ENCODE measurements around the gene CAPN6. TPM values are rescaled to one million over a fixed set of nuclear protein-coding genes. Genes with fewer than 3 reads are reported as not detected.

The CAPN6 gene
- total RNA-seq, 5 donors from 2014 or later (not counting 1 experiment from before 2014, with no cell fraction given), result not detected

GRCh38 chrX:111264385-111264784 lies 5.9 kb downstream of the CAPN6 start:
- H3K4me3 ChIP-seq (ENCODE audit: control insufficient read depth in 1 of 2, extremely low read depth in 1 of 2, low read length in 1 of 2), result no peak overlapping the region
- no CpG with 5 or more reads among the region's 2 CpGs for WGBS (ENCODE audit: insufficient coverage)
- ATAC-seq (replicated peaks in 1 of 4) (no peak), DNase-seq (no peak)
- Mint-ChIP-seq H3K27ac (no peak overlapping the region), H3K4me1 (no peaks in the 10 kb centered on the region), H3K36me3 (no peaks in the 10 kb centered on the region), H3K4me3 (no peak overlapping the region), H3K27me3 (peaks cover 1 to 54% of the 10 kb centered on the region in 2 donors), H3K9me3 (no peaks in the 10 kb centered on the region)
- no peaks in the 10 kb centered on the region for H3K9me3 ChIP-seq
- H3K4me1 ChIP-seq (ENCODE audit: control insufficient read depth in 1 of 2, extremely low read depth in 1 of 2, insufficient read depth in 2 of 2, low read length in 2 of 2), result no peaks in the 10 kb centered on the region
- no peaks in the 10 kb centered on the region for H3K36me3 ChIP-seq (ENCODE audit: control insufficient read depth in 2 of 2, extremely low read depth in 1 of 2, insufficient read depth in 1 of 2, low read length in 1 of 2)
- H3K27ac ChIP-seq (ENCODE audit: low read length), result no peak overlapping the region
- CTCF ChIA-PET, result no interaction called here
- no peaks in the 10 kb centered on the region for H3K27me3 ChIP-seq (replicated peaks in 1 of 2; ENCODE audit: control insufficient read depth in 2 of 2, extremely low read depth in 1 of 2, insufficient read depth in 2 of 2, low read length in 1 of 2)
- POLR2A ChIA-PET, result interaction anchor here in 1 of 2 donors (0.7 kb wide), 1 partner anchor 17 kb away, joined by 3 read pairs; no protein-coding TSS in a partner anchor

DNA sequence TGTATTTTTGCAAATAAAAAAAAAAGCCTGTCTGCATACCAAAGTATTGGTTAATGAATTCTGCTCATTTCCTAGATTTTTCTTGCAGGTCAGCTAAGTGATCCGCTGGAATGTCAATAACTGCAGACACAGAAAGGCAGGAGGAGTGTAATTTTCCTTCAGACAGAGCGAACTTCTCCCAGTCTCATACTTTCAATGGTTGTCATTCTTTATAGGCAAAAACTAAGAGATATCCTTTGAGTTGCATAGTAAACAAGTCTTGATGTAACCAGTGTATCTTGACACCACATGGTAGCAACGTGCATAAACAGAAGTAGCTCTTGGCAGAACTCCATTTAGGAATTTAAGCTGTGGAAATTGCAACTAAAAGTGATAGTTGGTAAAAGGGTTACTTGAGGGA lies 8.2 kb downstream of the CAPN6 start:
- ChIA-PET CTCF (no interaction called here), POLR2A (no interaction called here)
- Mint-ChIP-seq H3K4me3 (no peak overlapping the region), H3K9me3 (no peaks in the 10 kb centered on the region), H3K27ac (no peak overlapping the region), H3K4me1 (no peaks in the 10 kb centered on the region), H3K27me3 (peaks cover 1 to 47% of the 10 kb centered on the region in 2 donors), H3K36me3 (no peaks in the 10 kb centered on the region)
- Histone ChIP-seq H3K36me3 (ENCODE audit: control insufficient read depth in 2 of 2, extremely low read depth in 1 of 2, insufficient read depth in 1 of 2, low read length in 1 of 2) (no peaks in the 10 kb centered on the region), H3K27ac (ENCODE audit: low read length) (no peak overlapping the region), H3K4me1 (ENCODE audit: control insufficient read depth in 1 of 2, extremely low read depth in 1 of 2, insufficient read depth in 2 of 2, low read length in 2 of 2) (no peaks in the 10 kb centered on the region), H3K9me3 (no peaks in the 10 kb centered on the region), H3K4me3 (ENCODE audit: control insufficient read depth in 1 of 2, extremely low read depth in 1 of 2, low read length in 1 of 2) (no peak overlapping the region), H3K27me3 (replicated peaks in 1 of 2; ENCODE audit: control insufficient read depth in 2 of 2, extremely low read depth in 1 of 2, insufficient read depth in 2 of 2, low read length in 1 of 2) (no peaks in the 10 kb centered on the region)
- no CpG with 5 or more reads among the region's 3 CpGs for WGBS (ENCODE audit: insufficient coverage)
- DNase-seq (no peak), ATAC-seq (replicated peaks in 1 of 4) (no peak)

- Mint-ChIP-seq H3K36me3 (no peaks in the 10 kb centered on the region), H3K4me1 (no peaks in the 10 kb centered on the region), H3K4me3 (no peak overlapping the region), H3K27me3 (peaks cover 0 to 43% of the 10 kb centered on the region in 2 donors), H3K9me3 (no peaks in the 10 kb centered on the region), H3K27ac (no peak overlapping the region)
- ChIA-PET POLR2A (no interaction called here), CTCF (no interaction called here)
- Histone ChIP-seq H3K9me3 (no peaks in the 10 kb centered on the region), H3K4me1 (ENCODE audit: control insufficient read depth in 1 of 2, extremely low read depth in 1 of 2, insufficient read depth in 2 of 2, low read length in 2 of 2) (no peaks in the 10 kb centered on the region), H3K27ac (ENCODE audit: low read length) (no peak overlapping the region), H3K36me3 (ENCODE audit: control insufficient read depth in 2 of 2, extremely low read depth in 1 of 2, insufficient read depth in 1 of 2, low read length in 1 of 2) (no peaks in the 10 kb centered on the region), H3K4me3 (ENCODE audit: control insufficient read depth in 1 of 2, extremely low read depth in 1 of 2, low read length in 1 of 2) (no peak overlapping the region), H3K27me3 (replicated peaks in 1 of 2; ENCODE audit: control insufficient read depth in 2 of 2, extremely low read depth in 1 of 2, insufficient read depth in 2 of 2, low read length in 1 of 2) (no peaks in the 10 kb centered on the region)
- DNase-seq (no peak), ATAC-seq (replicated peaks in 1 of 4) (no peak)
- 71% methylated on average over 2 of the region's 3 CpGs for WGBS (ENCODE audit: insufficient coverage)
These were observed 9.8 kb downstream of the CAPN6 start for GRCh38 chrX:111260451-111260850.

- H3K27ac Mint-ChIP-seq, result no peak overlapping the region
- no peaks in the 10 kb centered on the region for H3K36me3 Mint-ChIP-seq
- POLR2A ChIA-PET, result no interaction called here
- no peaks in the 10 kb centered on the region for H3K36me3 ChIP-seq (ENCODE audit: control insufficient read depth in 2 of 2, extremely low read depth in 1 of 2, insufficient read depth in 1 of 2, low read length in 1 of 2)
- no peaks in the 10 kb centered on the region for H3K27me3 ChIP-seq (replicated peaks in 1 of 2; ENCODE audit: control insufficient read depth in 2 of 2, extremely low read depth in 1 of 2, insufficient read depth in 2 of 2, low read length in 1 of 2)
- no peak overlapping the region for H3K4me3 Mint-ChIP-seq
- no CpG with 5 or more reads among the region's 3 CpGs for WGBS (ENCODE audit: insufficient coverage)
- CTCF ChIA-PET, result no interaction called here
- H3K4me3 ChIP-seq (ENCODE audit: control insufficient read depth in 1 of 2, extremely low read depth in 1 of 2, low read length in 1 of 2), result no peak overlapping the region
- ATAC-seq (replicated peaks in 1 of 4), result no peak
- peaks cover 0 to 43% of the 10 kb centered on the region in 2 donors for H3K27me3 Mint-ChIP-seq
- H3K9me3 ChIP-seq, result no peaks in the 10 kb centered on the region
- H3K4me1 Mint-ChIP-seq, result no peaks in the 10 kb centered on the region
- no peaks in the 10 kb centered on the region for H3K4me1 ChIP-seq (ENCODE audit: control insufficient read depth in 1 of 2, extremely low read depth in 1 of 2, insufficient read depth in 2 of 2, low read length in 2 of 2)
- no peak for DNase-seq
- no peak overlapping the region for H3K27ac ChIP-seq (ENCODE audit: low read length)
- H3K9me3 Mint-ChIP-seq, result no peaks in the 10 kb centered on the region
These were observed 10.7 kb downstream of the CAPN6 start for GRCh38 chrX:111259559-111259958.

GRCh38 chrX:111257733-111258132 lies 12.6 kb downstream of the CAPN6 start:
- ChIA-PET CTCF (interaction anchor here in 1 of 2 donors (0.6 kb wide), 1 partner anchor 120 kb away, joined by 4 read pairs; no protein-coding TSS in a partner anchor), POLR2A (no interaction called here)
- Mint-ChIP-seq H3K4me3 (no peak overlapping the region), H3K27me3 (peaks cover 0 to 37% of the 10 kb centered on the region in 2 donors), H3K4me1 (no peaks in the 10 kb centered on the region), H3K27ac (no peak overlapping the region), H3K9me3 (no peaks in the 10 kb centered on the region), H3K36me3 (no peaks in the 10 kb centered on the region)
- ATAC-seq (replicated peaks in 1 of 4) (no peak), DNase-seq (no peak)
- no peak overlapping the region for H3K27ac ChIP-seq (ENCODE audit: low read length)
- H3K9me3 ChIP-seq, result no peaks in the 10 kb centered on the region
- H3K4me1 ChIP-seq (ENCODE audit: control insufficient read depth in 1 of 2, extremely low read depth in 1 of 2, insufficient read depth in 2 of 2, low read length in 2 of 2), result no peaks in the 10 kb centered on the region
- no peaks in the 10 kb centered on the region for H3K27me3 ChIP-seq (replicated peaks in 1 of 2; ENCODE audit: control insufficient read depth in 2 of 2, extremely low read depth in 1 of 2, insufficient read depth in 2 of 2, low read length in 1 of 2)
- 71% methylated on average over 1 of the region's 3 CpGs for WGBS (ENCODE audit: insufficient coverage)
- H3K4me3 ChIP-seq (ENCODE audit: control insufficient read depth in 1 of 2, extremely low read depth in 1 of 2, low read length in 1 of 2), result no peak overlapping the region
- H3K36me3 ChIP-seq (ENCODE audit: control insufficient read depth in 2 of 2, extremely low read depth in 1 of 2, insufficient read depth in 1 of 2, low read length in 1 of 2), result no peaks in the 10 kb centered on the region

DNA sequence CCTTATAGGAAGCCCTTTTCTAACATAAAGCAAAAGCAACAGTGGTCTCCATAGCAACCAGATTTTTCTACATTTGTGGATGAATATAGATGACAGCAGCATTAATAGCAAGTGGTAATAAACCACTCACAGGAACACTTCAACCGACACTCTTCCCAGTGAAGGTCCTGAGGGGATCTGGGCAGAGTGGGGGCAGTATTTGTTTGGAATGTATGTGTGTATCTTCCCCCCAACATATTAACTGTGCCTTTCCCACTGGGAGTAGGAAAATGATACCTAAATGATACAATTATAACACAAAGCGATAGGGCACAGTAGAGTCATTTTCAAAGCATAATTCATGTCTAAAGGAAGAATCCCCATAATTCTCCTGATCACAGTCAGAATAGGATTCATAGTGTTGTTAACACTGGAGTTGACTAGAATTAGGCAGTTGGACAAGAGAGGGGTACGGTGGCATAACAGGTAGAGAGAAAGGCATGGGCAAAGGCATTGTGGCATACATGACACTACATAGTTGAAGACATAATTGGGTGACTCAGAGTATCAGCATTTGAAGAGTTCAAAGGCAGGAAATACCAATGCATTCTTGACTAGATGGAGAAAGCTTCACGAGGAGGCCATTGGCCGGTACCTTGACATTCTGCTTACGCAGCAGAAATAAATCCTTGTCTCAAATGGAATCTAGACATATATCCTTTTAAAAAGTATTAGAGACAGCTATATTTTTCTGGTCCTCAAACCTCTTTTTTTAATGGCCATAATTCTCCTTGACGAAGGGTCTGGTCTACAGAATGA lies 15.2 kb downstream of the CAPN6 start:
- ChIA-PET CTCF (no interaction called here), POLR2A (no interaction called here)
- Histone ChIP-seq H3K9me3 (no peaks in the 10 kb centered on the region), H3K4me1 (ENCODE audit: control insufficient read depth in 1 of 2, extremely low read depth in 1 of 2, insufficient read depth in 2 of 2, low read length in 2 of 2) (no peaks in the 10 kb centered on the region), H3K36me3 (ENCODE audit: control insufficient read depth in 2 of 2, extremely low read depth in 1 of 2, insufficient read depth in 1 of 2, low read length in 1 of 2) (no peaks in the 10 kb centered on the region), H3K27me3 (replicated peaks in 1 of 2; ENCODE audit: control insufficient read depth in 2 of 2, extremely low read depth in 1 of 2, insufficient read depth in 2 of 2, low read length in 1 of 2) (no peaks in the 10 kb centered on the region), H3K27ac (ENCODE audit: low read length) (no peak overlapping the region), H3K4me3 (ENCODE audit: control insufficient read depth in 1 of 2, extremely low read depth in 1 of 2, low read length in 1 of 2) (no peak overlapping the region)
- no peak for DNase-seq
- no CpG with 5 or more reads among the region's 7 CpGs for WGBS (ENCODE audit: insufficient coverage)
- Mint-ChIP-seq H3K36me3 (no peaks in the 10 kb centered on the region), H3K9me3 (no peaks in the 10 kb centered on the region), H3K4me3 (no peak overlapping the region), H3K27ac (no peak overlapping the region), H3K27me3 (peaks cover 0 to 30% of the 10 kb centered on the region in 2 donors), H3K4me1 (no peaks in the 10 kb centered on the region)
- no peak for ATAC-seq (replicated peaks in 1 of 4)

Data from T-cell (primary cell).